H9 (cell line): ENCODE data around the gene KIAA1210. TPM values are rescaled to one million over a fixed set of nuclear protein-coding genes. Genes with fewer than 3 reads are reported as not detected.

ENCODE experiments used
- DNase-seq: peaks from one replicate; pipeline ENCODE4 v3.0.0-alpha.2; 2017
- H2AFZ ChIP-seq: one replicate; pipeline ENCODE4 v1.6.1; 2013; ENCODE audit warnings: mild to moderate bottlenecking, low read length, control low read depth, moderate library complexity
- H2AK5ac ChIP-seq: 2 replicates; pipeline ENCODE4 v1.6.1; 2013; ENCODE audit warnings: low read length, control low read depth, mixed read lengths; ENCODE audit not compliant: insufficient read length
- H2BK120ac ChIP-seq: one replicate; pipeline ENCODE4 v1.6.1; 2013; ENCODE audit warnings: low read depth, mild to moderate bottlenecking, low read length, control low read depth, inconsistent platforms; ENCODE audit not compliant: poor library complexity, severe bottlenecking
- H2BK12ac ChIP-seq: 2 replicates; pipeline ENCODE4 v1.6.1; 2013; ENCODE audit warnings: low read length, control low read depth, mixed read lengths, low read depth; ENCODE audit not compliant: insufficient read length
- H2BK15ac ChIP-seq: 2 replicates; pipeline ENCODE4 v1.6.1; 2013; ENCODE audit warnings: low read depth, low read length, control low read depth
- H2BK20ac ChIP-seq: one replicate; pipeline ENCODE4 v1.6.1; 2013; ENCODE audit warnings: low read depth, mild to moderate bottlenecking, low read length, control low read depth, inconsistent platforms; ENCODE audit not compliant: poor library complexity, severe bottlenecking
- H2BK5ac ChIP-seq: 2 replicates; pipeline ENCODE4 v1.6.1; 2013; ENCODE audit warnings: low read length, control low read depth, mixed read lengths; ENCODE audit not compliant: insufficient read length
- H3K14ac ChIP-seq: 2 replicates; pipeline ENCODE4 v1.6.1; 2013; ENCODE audit warnings: low read length, control low read depth; ENCODE audit not compliant: insufficient read depth
- H3K18ac ChIP-seq: 2 replicates; pipeline ENCODE4 v1.6.1; 2013; ENCODE audit warnings: low read depth, mild to moderate bottlenecking, mixed read lengths, low read length, control low read depth; ENCODE audit not compliant: insufficient read length
- H3K23ac ChIP-seq: 2 replicates; pipeline ENCODE4 v1.6.1; 2013; ENCODE audit warnings: low read length, control low read depth, mixed read lengths, low read depth; ENCODE audit not compliant: insufficient read length
- H3K23me2 ChIP-seq: 2 replicates; pipeline ENCODE4 v1.6.1; 2013; ENCODE audit warnings: low read depth, mild to moderate bottlenecking, mixed read lengths, low read length, control low read depth; ENCODE audit not compliant: insufficient read length, poor library complexity, severe bottlenecking
- H3K27ac ChIP-seq: 2 replicates; pipeline ENCODE4 v1.5.1; 2013; ENCODE audit warnings: low read length, control low read depth, mixed read lengths, low read depth; ENCODE audit not compliant: insufficient read length
- H3K27me3 ChIP-seq: 2 replicates; pipeline ENCODE4 v1.6.1; 2013; ENCODE audit warnings: low read length, control low read depth, inconsistent platforms; ENCODE audit not compliant: insufficient read depth
- H3K4ac ChIP-seq: 2 replicates; pipeline ENCODE4 v1.6.1; 2013; ENCODE audit warnings: low read depth, mild to moderate bottlenecking, control low read depth, inconsistent platforms, low read length, moderate library complexity
- H3K4me1 ChIP-seq: 2 replicates; pipeline ENCODE4 v1.6.1; 2013; ENCODE audit warnings: low read length, control low read depth, inconsistent platforms; ENCODE audit not compliant: insufficient read depth
- H3K4me2 ChIP-seq: 2 replicates; pipeline ENCODE4 v1.6.1; 2013; ENCODE audit warnings: low read length, control low read depth, mixed read lengths; ENCODE audit not compliant: insufficient read length, insufficient read depth
- H3K56ac ChIP-seq: 2 replicates; pipeline ENCODE4 v1.6.1; 2013; ENCODE audit warnings: low read depth, mild to moderate bottlenecking, mixed read lengths, low read length, control low read depth; ENCODE audit not compliant: insufficient read length
- H3K79me1 ChIP-seq: 2 replicates; pipeline ENCODE4 v1.6.1; 2013; ENCODE audit warnings: low read depth, mild to moderate bottlenecking, moderate library complexity, low read length, control low read depth, inconsistent platforms; ENCODE audit not compliant: insufficient read depth, poor library complexity, severe bottlenecking
- H3K79me2 ChIP-seq: 2 replicates; pipeline ENCODE4 v1.6.1; 2013; ENCODE audit warnings: low read length, control low read depth, inconsistent platforms; ENCODE audit not compliant: insufficient read depth
- H3K9ac ChIP-seq: 2 replicates; pipeline ENCODE4 v1.6.1; 2013; ENCODE audit warnings: low read length, control low read depth, mixed read lengths; ENCODE audit not compliant: insufficient read length; ENCODE audit errors: extremely low read depth
- H3K9me3 ChIP-seq: one replicate; pipeline ENCODE4 v1.6.1; 2013; ENCODE audit warnings: low read depth, low read length, inconsistent platforms; ENCODE audit not compliant: control insufficient read depth
- H3T11ph ChIP-seq: one replicate; pipeline ENCODE4 v1.6.1; 2013; ENCODE audit warnings: mild to moderate bottlenecking, low read length, control low read depth, inconsistent platforms
- H4K20me1 ChIP-seq: one replicate; pipeline ENCODE4 v1.6.1; 2013; ENCODE audit not compliant: control insufficient read depth, insufficient read length, insufficient read depth
- H4K5ac ChIP-seq: 2 replicates; pipeline ENCODE4 v1.6.1; 2013; ENCODE audit warnings: low read depth, mild to moderate bottlenecking, mixed read lengths, low read length, control low read depth; ENCODE audit not compliant: insufficient read length
- H4K8ac ChIP-seq: replicated peaks from 2 replicates; pipeline ENCODE4 v1.6.1; 2013; ENCODE audit warnings: low read length, control low read depth, mixed read lengths, low read depth; ENCODE audit not compliant: insufficient read length
- H4K91ac ChIP-seq: 2 replicates; pipeline ENCODE4 v1.6.1; 2013; ENCODE audit warnings: low read depth, mild to moderate bottlenecking, moderate library complexity, mixed read lengths, low read length, control low read depth; ENCODE audit not compliant: insufficient read length
- H3K27ac Mint-ChIP-seq, 3 experiments: 2 replicates in 2 of 3; 3 replicates in 1 of 3; pipeline ENCODE4 v1.8.0; 2020 to 2021; ENCODE audit warnings: mixed read lengths in 3 of 3, mild to moderate bottlenecking in 1 of 3, moderate library complexity in 1 of 3
- H3K27me3 Mint-ChIP-seq: 2 replicates; pipeline ENCODE4 v1.8.0; 2021; ENCODE audit warnings: low read depth, mild to moderate bottlenecking, moderate library complexity, mixed read lengths
- H3K36me3 Mint-ChIP-seq, 3 experiments: 2 replicates in 2 of 3; 3 replicates in 1 of 3; pipeline ENCODE4 v1.8.0; 2020 to 2021; ENCODE audit warnings: low read depth in 3 of 3, mixed read lengths in 3 of 3; ENCODE audit not compliant: insufficient read depth in 1 of 3
- H3K4me1 Mint-ChIP-seq, 2 experiments: 2 replicates each; pipeline ENCODE4 v1.8.0; 2020; ENCODE audit warnings: mixed read lengths in 2 of 2
- H3K4me3 Mint-ChIP-seq, 2 experiments: 2 replicates in 1 of 2; 3 replicates in 1 of 2; pipeline ENCODE4 v1.8.0; 2020 to 2021; ENCODE audit warnings: mild to moderate bottlenecking in 2 of 2, mixed read lengths in 2 of 2, moderate library complexity in 1 of 2
- H3K9me3 Mint-ChIP-seq, 2 experiments: 2 replicates in 1 of 2; 3 replicates in 1 of 2; pipeline ENCODE4 v1.8.0; 2020; ENCODE audit warnings: mild to moderate bottlenecking in 2 of 2, mixed read lengths in 2 of 2, moderate library complexity in 1 of 2
- WGBS: extraction: QIAGEN DNeasy Blood & Tissue Kit; methylation state at CpG from one replicate; pipeline ENCODE4 v1.1.7; 2013; ENCODE audit warnings: missing lambda C conversion rate, low lambda C conversion rate, mixed read lengths; ENCODE audit not compliant: insufficient read length; ENCODE audit errors: extremely low coverage; 5-methylcytosine and 5-hydroxymethylcytosine counted together
- total RNA-seq: library from RNA; stranded (reverse); gene quantifications from 2 replicates; pipeline ENCODE4 v1.2.1, GENCODE V29; 2021
- TF ChIP-seq, protein P1 (sequence below): fragments of 200-600 bp; sonication (generic); conservative IDR thresholded peaks from 3 replicates; pipeline ENCODE4 v1.8.0; 2021; ENCODE audit warnings: antibody characterized with exemption, mild to moderate bottlenecking

KIAA1210 gene
- total RNA-seq, 1 experiment from 2014 or later = not detected

- H3K27ac ChIP-seq = no peak overlapping the region
Measured at GRCh38 chrX:119121341-119121740, 6.3 kb downstream of the KIAA1210 start.

More at GRCh38 chrX:119121341-119121740, 6.3 kb downstream of the KIAA1210 start:
- Mint-ChIP-seq H3K36me3 (no peaks in the 10 kb centered on the region; a peak in 1 of 7 replicates), H3K4me1 (no peaks in the 10 kb centered on the region), H3K27ac (no peak overlapping the region), H3K27me3 (no peaks in the 10 kb centered on the region; the same call in none of the 2 replicates), H3K4me3 (no peak overlapping the region), H3K9me3 (peaks cover 52 to 58% of the 10 kb centered on the region in 2 experiments)
- Histone ChIP-seq H2BK20ac (no peak overlapping the region), H3K18ac (no peak overlapping the region), H3K27me3 (no peaks in the 10 kb centered on the region), H3K4me1 (no peaks in the 10 kb centered on the region), H3K9me3 (peaks cover 23% of the 10 kb centered on the region), H4K91ac (no peak overlapping the region), H2BK12ac (no peak overlapping the region), H3K23ac (no peak overlapping the region), H3K56ac (no peak overlapping the region), H3K23me2 (no peaks in the 10 kb centered on the region), H3K9ac (no peak overlapping the region), H3K79me2 (no peaks in the 10 kb centered on the region), H2AK5ac (no peak overlapping the region), H3K14ac (no peak overlapping the region), H3K4me2 (no peak overlapping the region), H4K5ac (no peak overlapping the region), H4K8ac (no peak overlapping the region), H4K20me1 (no peaks in the 10 kb centered on the region), H3K4ac (no peak overlapping the region), H3K79me1 (no peaks in the 10 kb centered on the region), H2AFZ (no peak overlapping the region), H2BK5ac (no peak overlapping the region), H3T11ph (no peak overlapping the region), H2BK15ac (no peak overlapping the region), H2BK120ac (no peak overlapping the region)
- no peak for DNase-seq
- WGBS = no CpG with 5 or more reads among the region's 1 CpG
- TF ChIP-seq, protein P1, sequence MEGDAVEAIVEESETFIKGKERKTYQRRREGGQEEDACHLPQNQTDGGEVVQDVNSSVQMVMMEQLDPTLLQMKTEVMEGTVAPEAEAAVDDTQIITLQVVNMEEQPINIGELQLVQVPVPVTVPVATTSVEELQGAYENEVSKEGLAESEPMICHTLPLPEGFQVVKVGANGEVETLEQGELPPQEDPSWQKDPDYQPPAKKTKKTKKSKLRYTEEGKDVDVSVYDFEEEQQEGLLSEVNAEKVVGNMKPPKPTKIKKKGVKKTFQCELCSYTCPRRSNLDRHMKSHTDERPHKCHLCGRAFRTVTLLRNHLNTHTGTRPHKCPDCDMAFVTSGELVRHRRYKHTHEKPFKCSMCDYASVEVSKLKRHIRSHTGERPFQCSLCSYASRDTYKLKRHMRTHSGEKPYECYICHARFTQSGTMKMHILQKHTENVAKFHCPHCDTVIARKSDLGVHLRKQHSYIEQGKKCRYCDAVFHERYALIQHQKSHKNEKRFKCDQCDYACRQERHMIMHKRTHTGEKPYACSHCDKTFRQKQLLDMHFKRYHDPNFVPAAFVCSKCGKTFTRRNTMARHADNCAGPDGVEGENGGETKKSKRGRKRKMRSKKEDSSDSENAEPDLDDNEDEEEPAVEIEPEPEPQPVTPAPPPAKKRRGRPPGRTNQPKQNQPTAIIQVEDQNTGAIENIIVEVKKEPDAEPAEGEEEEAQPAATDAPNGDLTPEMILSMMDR = no peak
